ENCODE measurements around the gene PATZ1.

The PATZ1 gene

DNA sequence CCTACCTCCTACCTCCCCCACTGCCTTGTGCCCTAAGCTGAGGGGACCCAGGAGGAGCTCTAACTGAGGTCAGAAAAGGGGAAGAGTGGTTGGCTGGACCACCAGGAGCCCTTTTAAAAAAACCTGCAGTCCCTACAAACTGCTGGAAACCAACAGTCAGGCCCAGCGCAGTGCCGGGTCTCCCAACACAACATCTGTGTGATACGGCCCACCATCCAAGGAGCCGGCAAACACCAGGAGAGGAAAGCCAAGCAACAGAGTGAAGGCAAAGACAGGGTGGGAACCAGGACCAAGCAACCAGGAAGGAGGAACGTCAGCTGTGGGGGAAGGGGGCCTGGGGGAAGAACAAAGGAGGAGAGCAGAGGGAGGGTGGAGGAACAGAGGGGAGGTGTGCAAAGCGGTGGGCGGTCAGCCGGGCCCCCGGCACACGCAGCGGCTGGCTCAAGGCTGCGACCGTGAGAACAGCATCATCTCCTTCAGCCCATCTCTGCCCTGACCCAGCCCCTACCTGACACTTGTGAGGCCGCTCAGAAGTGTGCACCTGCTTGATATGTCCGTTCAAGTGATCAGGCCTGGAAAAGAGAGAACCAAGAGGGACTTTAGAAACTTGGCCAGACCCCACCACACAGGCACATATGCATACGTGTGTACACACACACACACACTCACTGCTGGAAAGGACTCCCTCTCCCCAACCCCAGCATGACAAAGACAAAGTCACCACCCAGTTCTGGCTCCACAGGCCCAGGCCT, 3.6 kb downstream of the PATZ1 start:
- Histone ChIP-seq H4K20me1 (ENCODE audit: insufficient read depth, low read length) (peaks cover 82% of the 10 kb centered on the region), H3K9ac (ENCODE audit: low read depth, low read length) (peak overlapping the region; percentile 99), H3K27me3 (ENCODE audit: insufficient read depth, low read length, poor library complexity) (no peaks in the 10 kb centered on the region), H2AFZ (ENCODE audit: low read depth, low read length) (no peak overlapping the region), H3K4me2 (ENCODE audit: insufficient read depth, low read length) (peak overlapping the region; percentile 97), H3K36me3 (ENCODE audit: insufficient read depth, low read length) (peaks cover 82% of the 10 kb centered on the region), H3K4me1 (ENCODE audit: insufficient read depth, low read length) (peaks cover 73% of the 10 kb centered on the region), H3K27ac (ENCODE audit: low read length) (0 out of 2 replicates have a peak overlapping the region, but pooled peaks have one; percentile 39), H3K79me2 (ENCODE audit: insufficient read depth, low read length) (peaks cover 95% of the 10 kb centered on the region), H3K4me3 (ENCODE audit: low read depth in 1 of 2, low read length in 2 of 2) (peak overlapping the region in 1 of 2 experiments; percentile 88; a peak in 2 of 4 replicates), H3K9me3 (ENCODE audit: insufficient read depth, low read length, severe bottlenecking) (no peaks in the 10 kb centered on the region)
- TF ChIP-seq EZH2 (IDR thresholded peaks at IDR 0.05; ENCODE audit: borderline replicate concordance, low read depth, low read length, severe bottlenecking) = no peak
- TF ChIP-seq, protein P1, sequence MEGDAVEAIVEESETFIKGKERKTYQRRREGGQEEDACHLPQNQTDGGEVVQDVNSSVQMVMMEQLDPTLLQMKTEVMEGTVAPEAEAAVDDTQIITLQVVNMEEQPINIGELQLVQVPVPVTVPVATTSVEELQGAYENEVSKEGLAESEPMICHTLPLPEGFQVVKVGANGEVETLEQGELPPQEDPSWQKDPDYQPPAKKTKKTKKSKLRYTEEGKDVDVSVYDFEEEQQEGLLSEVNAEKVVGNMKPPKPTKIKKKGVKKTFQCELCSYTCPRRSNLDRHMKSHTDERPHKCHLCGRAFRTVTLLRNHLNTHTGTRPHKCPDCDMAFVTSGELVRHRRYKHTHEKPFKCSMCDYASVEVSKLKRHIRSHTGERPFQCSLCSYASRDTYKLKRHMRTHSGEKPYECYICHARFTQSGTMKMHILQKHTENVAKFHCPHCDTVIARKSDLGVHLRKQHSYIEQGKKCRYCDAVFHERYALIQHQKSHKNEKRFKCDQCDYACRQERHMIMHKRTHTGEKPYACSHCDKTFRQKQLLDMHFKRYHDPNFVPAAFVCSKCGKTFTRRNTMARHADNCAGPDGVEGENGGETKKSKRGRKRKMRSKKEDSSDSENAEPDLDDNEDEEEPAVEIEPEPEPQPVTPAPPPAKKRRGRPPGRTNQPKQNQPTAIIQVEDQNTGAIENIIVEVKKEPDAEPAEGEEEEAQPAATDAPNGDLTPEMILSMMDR (IDR thresholded peaks at IDR 0.05; ENCODE audit: borderline replicate concordance, extremely low read depth, low read length, poor library complexity, severe bottlenecking) = no peak
- no peak for DNase-seq
- ATAC-seq (ENCODE audit: insufficient read depth, low read depth) = no peak

DNA sequence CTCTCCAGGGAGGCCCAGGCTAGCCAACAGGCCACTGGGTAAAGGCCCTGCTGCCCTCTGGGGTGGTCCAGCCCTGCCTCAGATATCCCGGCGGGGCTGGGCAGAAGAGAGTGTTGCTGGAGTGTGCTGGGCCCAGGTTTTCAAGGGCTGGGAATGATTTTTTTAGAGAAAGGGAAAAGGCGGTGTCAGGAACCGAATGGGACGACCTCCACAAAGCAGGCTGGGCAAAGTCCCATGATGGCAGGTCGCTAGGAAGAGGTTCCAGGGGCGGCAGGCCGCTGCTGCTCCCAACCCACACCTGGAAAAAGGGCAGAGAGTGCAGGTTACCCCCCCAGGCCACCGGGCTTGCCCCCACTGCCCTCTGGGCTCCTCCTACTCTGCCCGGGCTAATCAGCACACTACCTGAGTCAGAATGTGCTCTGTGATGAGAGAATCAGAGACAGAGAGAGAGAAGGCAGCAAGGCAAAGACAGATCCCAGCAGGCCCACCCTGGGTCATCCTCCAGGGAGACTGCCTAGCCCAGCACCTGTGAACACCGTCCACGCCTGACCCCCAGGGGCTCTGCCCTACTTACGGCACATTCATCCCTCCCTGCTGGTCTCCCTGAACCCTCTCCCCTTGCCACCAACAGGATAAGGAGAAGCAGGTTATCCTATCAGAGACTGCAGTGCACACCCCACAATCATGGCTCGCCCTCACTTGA, 4.6 kb downstream of the PATZ1 start:
- TF ChIP-seq EZH2 (IDR thresholded peaks at IDR 0.05; ENCODE audit: borderline replicate concordance, low read depth, low read length, severe bottlenecking) = no peak
- TF ChIP-seq, protein P1 (IDR thresholded peaks at IDR 0.05; ENCODE audit: borderline replicate concordance, extremely low read depth, low read length, poor library complexity, severe bottlenecking) = no peak
- Histone ChIP-seq H3K36me3 (ENCODE audit: insufficient read depth, low read length) (peaks cover 88% of the 10 kb centered on the region), H2AFZ (ENCODE audit: low read depth, low read length) (no peak overlapping the region), H3K27ac (ENCODE audit: low read length) (0 out of 2 replicates have a peak overlapping the region, but pooled peaks have one; percentile 3), H4K20me1 (ENCODE audit: insufficient read depth, low read length) (peaks cover 88% of the 10 kb centered on the region), H3K4me3 (ENCODE audit: low read depth in 1 of 2, low read length in 2 of 2) (peak overlapping the region in 1 of 2 experiments; percentile 88; a peak in 1 of 4 replicates), H3K4me2 (ENCODE audit: insufficient read depth, low read length) (peak overlapping the region; percentile 97), H3K9ac (ENCODE audit: low read depth, low read length) (no peak overlapping the region), H3K9me3 (ENCODE audit: insufficient read depth, low read length, severe bottlenecking) (no peaks in the 10 kb centered on the region), H3K79me2 (ENCODE audit: insufficient read depth, low read length) (peaks cover 92% of the 10 kb centered on the region), H3K27me3 (ENCODE audit: insufficient read depth, low read length, poor library complexity) (no peaks in the 10 kb centered on the region), H3K4me1 (ENCODE audit: insufficient read depth, low read length) (peaks cover 72% of the 10 kb centered on the region)
- DNase-seq (no peak), ATAC-seq (ENCODE audit: insufficient read depth, low read depth) (no peak)

DNA sequence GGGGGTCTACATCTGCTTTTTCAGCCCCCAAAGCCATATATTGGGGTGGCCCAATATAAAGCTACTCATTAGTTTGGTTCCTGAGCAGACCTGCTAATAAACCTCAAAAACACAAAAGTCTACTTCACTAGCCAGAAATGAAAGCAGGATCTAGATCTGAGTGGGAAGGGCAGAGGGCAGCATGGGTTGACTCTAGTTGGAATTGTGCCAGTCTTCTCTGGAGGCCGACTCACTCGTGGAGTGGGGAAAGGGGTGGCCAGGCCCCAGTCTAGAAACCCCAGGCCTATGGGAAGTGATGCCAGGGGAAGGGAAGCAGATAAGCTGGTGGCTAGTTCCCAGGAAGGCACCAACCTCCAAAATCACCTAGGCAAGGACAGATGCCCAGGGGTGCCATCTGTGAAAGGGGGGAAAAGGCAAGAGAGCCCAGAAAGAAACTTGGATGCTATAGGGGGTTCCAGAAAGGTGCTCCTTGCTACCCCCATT, 5.3 kb downstream of the PATZ1 start:
- Histone ChIP-seq H3K27me3 (ENCODE audit: insufficient read depth, low read length, poor library complexity) (no peaks in the 10 kb centered on the region), H3K4me2 (ENCODE audit: insufficient read depth, low read length) (peak overlapping the region; percentile 97; the same call in 1 of the 2 replicates), H2AFZ (ENCODE audit: low read depth, low read length) (no peak overlapping the region), H3K9me3 (ENCODE audit: insufficient read depth, low read length, severe bottlenecking) (no peaks in the 10 kb centered on the region), H3K79me2 (ENCODE audit: insufficient read depth, low read length) (peaks cover 93% of the 10 kb centered on the region), H4K20me1 (ENCODE audit: insufficient read depth, low read length) (peaks cover 93% of the 10 kb centered on the region), H3K4me3 (ENCODE audit: low read depth in 1 of 2, low read length in 2 of 2) (0 out of 4 replicates have a peak overlapping the region, but pooled peaks of 1 of the 2 experiments have one; percentile 15), H3K9ac (ENCODE audit: low read depth, low read length) (no peak overlapping the region), H3K4me1 (ENCODE audit: insufficient read depth, low read length) (peaks cover 72% of the 10 kb centered on the region), H3K27ac (ENCODE audit: low read length) (no peak overlapping the region), H3K36me3 (ENCODE audit: insufficient read depth, low read length) (peaks cover 94% of the 10 kb centered on the region)
- TF ChIP-seq EZH2 (IDR thresholded peaks at IDR 0.05; ENCODE audit: borderline replicate concordance, low read depth, low read length, severe bottlenecking) = no peak
- DNase-seq (no peak), ATAC-seq (ENCODE audit: insufficient read depth, low read depth) (no peak)

Data from DND-41 (cell line).